H1 (cell line): ENCODE results near the gene FGGY. TPM values are rescaled to one million over a fixed set of nuclear protein-coding genes. Genes with fewer than 3 reads are reported as not detected.

ENCODE experiments used
- CTCF ChIA-PET: fragments of 300-600 bp; sonication (Branson Sonifier 250); formaldehyde crosslinking; loops from one replicate; lab custom pipeline; 2021; ENCODE audit not compliant: partially characterized antibody; lab: Charles Lee
- POLR2A ChIA-PET: fragments of 300-600 bp; sonication (Branson Sonifier 250); formaldehyde crosslinking; loops from one replicate; lab custom pipeline; 2021; ENCODE audit warnings: inconsistent platforms; ENCODE audit not compliant: partially characterized antibody; lab: Charles Lee
- DNase-seq, 2 experiments: peaks; one replicate each; pipeline versions ENCODE4 v3.0.0 to v3.0.0-alpha.2; 2010 to 2022; ENCODE audit warnings: low spot score in 2 of 2, low read depth in 1 of 2, mixed read lengths in 1 of 2
- FAIRE-seq: peaks from 2 replicates; lab custom pipeline; 2011; peaks lifted over from hg19 to GRCh38; lab: Jason Lieb, UNC
- H2AFZ ChIP-seq: 2 replicates; pipeline ENCODE4 v1.8.1; 2012; ENCODE audit warnings: low read length, inconsistent platforms
- H2AK5ac ChIP-seq: 2 replicates; pipeline ENCODE4 v1.6.1; 2013; ENCODE audit warnings: low read depth, low read length
- H2BK120ac ChIP-seq: replicated peaks from 2 replicates; pipeline ENCODE3; 2013; ENCODE audit warnings: low read depth, low read length, inconsistent platforms
- H2BK12ac ChIP-seq: 2 replicates; pipeline ENCODE4 v1.6.1; 2013; ENCODE audit warnings: low read depth, low read length
- H2BK15ac ChIP-seq: 2 replicates; pipeline ENCODE4 v1.6.1; 2013; ENCODE audit warnings: low read length
- H2BK20ac ChIP-seq: 2 replicates; pipeline ENCODE4 v1.6.1; 2013; ENCODE audit warnings: low read length
- H2BK5ac ChIP-seq: 2 replicates; pipeline ENCODE4 v1.6.1; 2013; ENCODE audit warnings: low read depth, low read length
- H3K14ac ChIP-seq: 2 replicates; pipeline ENCODE4 v1.6.1; 2013; ENCODE audit warnings: inconsistent platforms; ENCODE audit not compliant: insufficient read length
- H3K18ac ChIP-seq: 2 replicates; pipeline ENCODE4 v1.6.1; 2013; ENCODE audit warnings: low read length; ENCODE audit errors: extremely low read depth
- H3K23ac ChIP-seq: 2 replicates; pipeline ENCODE4 v1.6.1; 2013; ENCODE audit warnings: inconsistent platforms; ENCODE audit not compliant: insufficient read length
- H3K23me2 ChIP-seq: 2 replicates; pipeline ENCODE4 v1.6.1; 2013; ENCODE audit warnings: low read depth, low read length
- H3K27ac ChIP-seq: 2 replicates; pipeline ENCODE4 v1.6.1; 2011; ENCODE audit warnings: low read depth, low read length, inconsistent platforms
- H3K27me3 ChIP-seq, 4 experiments: replicated peaks in 1 of 4; 1 replicate in 1 of 4; 2 replicates in 3 of 4; pipeline versions ENCODE4 v1.6.1 to v1.8.1; 2011 to 2013; ENCODE audit warnings: low read length in 3 of 4, mild to moderate bottlenecking in 3 of 4, inconsistent platforms in 2 of 4, mixed read lengths in 2 of 4, moderate library complexity in 1 of 4; ENCODE audit not compliant: control insufficient read depth in 3 of 4, insufficient read depth in 3 of 4; ENCODE audit errors: extremely low read depth in 1 of 4
- H3K36me3 ChIP-seq, 4 experiments: 2 replicates each; pipeline versions ENCODE4 v1.6.1 to v1.8.1; 2011 to 2013; ENCODE audit warnings: mild to moderate bottlenecking in 4 of 4, low read length in 3 of 4, moderate library complexity in 2 of 4, control low read depth in 1 of 4, inconsistent platforms in 1 of 4; ENCODE audit not compliant: insufficient read depth in 4 of 4, control insufficient read depth in 2 of 4
- H3K4ac ChIP-seq: replicated peaks from 2 replicates; pipeline ENCODE3; 2013; ENCODE audit warnings: low read length, low read depth, mixed read lengths, inconsistent platforms; ENCODE audit not compliant: insufficient read length
- H3K4me1 ChIP-seq, 4 experiments: replicated peaks in 1 of 4; 1 replicate in 1 of 4; 2 replicates in 3 of 4; pipeline versions ENCODE4 v1.6.1 to v1.8.1; 2011 to 2013; ENCODE audit warnings: low read length in 3 of 4, inconsistent platforms in 2 of 4, mixed read lengths in 1 of 4; ENCODE audit not compliant: insufficient read depth in 4 of 4, control insufficient read depth in 3 of 4
- H3K4me2 ChIP-seq, 2 experiments: 2 replicates each; pipeline versions ENCODE4 v1.6.1 to v1.8.1; 2011 to 2013; ENCODE audit warnings: low read depth in 2 of 2, low read length in 2 of 2, control low read depth in 1 of 2, inconsistent platforms in 1 of 2, mild to moderate bottlenecking in 1 of 2; ENCODE audit not compliant: insufficient read depth in 1 of 2
- H3K4me3 ChIP-seq, 4 experiments: fragments of 200-600, 300-600 bp in 1 of 4; sonication (generic), shearing (Covaris generic), sonication (Bioruptor Twin) in 1 of 4; 2 replicates each; pipeline versions ENCODE4 v1.5.1 to v1.8.1; 2011 to 2016; ENCODE audit warnings: low read length in 4 of 4, low read depth in 3 of 4, control low read depth in 2 of 4, inconsistent platforms in 2 of 4, mild to moderate bottlenecking in 2 of 4, mixed read lengths in 1 of 4, moderate library complexity in 1 of 4; ENCODE audit not compliant: insufficient read depth in 2 of 4; ENCODE audit errors: extremely low read depth in 1 of 4
- H3K56ac ChIP-seq: replicated peaks from 2 replicates; pipeline ENCODE3; 2013; ENCODE audit warnings: low read depth, mild to moderate bottlenecking, mixed read lengths, low read length, inconsistent platforms; ENCODE audit not compliant: insufficient read length
- H3K79me1 ChIP-seq: 2 replicates; pipeline ENCODE4 v1.6.1; 2013; ENCODE audit warnings: low read depth, low read length, control low read depth
- H3K79me2 ChIP-seq, 2 experiments: 2 replicates each; pipeline versions ENCODE4 v1.6.1 to v1.8.1; 2012 to 2013; ENCODE audit warnings: low read length in 2 of 2, mild to moderate bottlenecking in 2 of 2, inconsistent platforms in 1 of 2; ENCODE audit not compliant: insufficient read depth in 2 of 2, control insufficient read depth in 1 of 2
- H3K9ac ChIP-seq, 4 experiments: replicated peaks in 1 of 4; 1 replicate in 1 of 4; 2 replicates in 3 of 4; pipeline versions ENCODE4 v1.6.1 to v1.8.1; 2011 to 2013; ENCODE audit warnings: low read depth in 3 of 4, low read length in 3 of 4, control low read depth in 2 of 4, mild to moderate bottlenecking in 2 of 4, moderate library complexity in 2 of 4, inconsistent platforms in 1 of 4; ENCODE audit errors: extremely low read depth in 1 of 4
- H3K9me3 ChIP-seq, 2 experiments: 2 replicates each; pipeline versions ENCODE4 v1.6.1 to v1.8.1; 2012 to 2013; ENCODE audit warnings: mild to moderate bottlenecking in 2 of 2, moderate library complexity in 2 of 2, control low read depth in 1 of 2, inconsistent platforms in 1 of 2, low read depth in 1 of 2, low read length in 1 of 2, mixed read lengths in 1 of 2; ENCODE audit not compliant: insufficient read depth in 2 of 2
- H4K20me1 ChIP-seq, 2 experiments: replicated peaks in 1 of 2; 2 replicates each; pipeline versions ENCODE3 to v1.8.1; 2011 to 2013; ENCODE audit warnings: inconsistent platforms in 2 of 2, low read length in 2 of 2, mild to moderate bottlenecking in 1 of 2; ENCODE audit not compliant: insufficient read depth in 2 of 2, control insufficient read depth in 1 of 2
- H4K5ac ChIP-seq: 2 replicates; pipeline ENCODE4 v1.6.1; 2013; ENCODE audit warnings: low read length, low read depth, mixed read lengths, inconsistent platforms; ENCODE audit not compliant: insufficient read length
- H4K8ac ChIP-seq: 2 replicates; pipeline ENCODE4 v1.8.0; 2013; ENCODE audit warnings: mild to moderate bottlenecking, moderate library complexity, low read length, inconsistent platforms; ENCODE audit not compliant: insufficient read depth; ENCODE audit errors: extremely low read depth
- H4K91ac ChIP-seq: replicated peaks from 2 replicates; pipeline ENCODE3; 2013; ENCODE audit warnings: low read length, mixed read lengths, inconsistent platforms; ENCODE audit not compliant: insufficient read length
- BACH1 ChIP-seq: IDR thresholded peaks from 2 replicates; pipeline ENCODE4 v1.6.1; 2012; ENCODE audit warnings: low read length, improper control_type of control experiment
- BCL11A ChIP-seq, 2 experiments: IDR thresholded peaks; one replicate each; pipeline ENCODE4 v1.6.1; 2011; ENCODE audit warnings: low read depth in 2 of 2, low read length in 2 of 2, mild to moderate bottlenecking in 2 of 2
- SIN3A ChIP-seq, 2 experiments: IDR thresholded peaks in 1 of 2; conservative IDR thresholded peaks in 1 of 2; 2 replicates each; pipeline ENCODE4 v1.6.1; 2011 to 2012; ENCODE audit warnings: low read length in 2 of 2, improper control_type of control experiment in 1 of 2, low read depth in 1 of 2, mild to moderate bottlenecking in 1 of 2
- WGBS, 2 experiments: shearing (Covaris generic) in 1 of 2; methylation state at CpG; one replicate each; pipeline versions ENCODE4 v1.1.6 to v1.1.7; 2013 to 2015; ENCODE audit warnings: low lambda C conversion rate in 2 of 2, mixed read lengths in 2 of 2, inconsistent platforms in 1 of 2, low coverage in 1 of 2, missing lambda C conversion rate in 1 of 2; ENCODE audit not compliant: insufficient replicate concordance in 2 of 2, insufficient coverage in 1 of 2, insufficient read length in 1 of 2; ENCODE audit errors: extremely low coverage in 1 of 2, missing lambda C conversion rate in 1 of 2; 5-methylcytosine and 5-hydroxymethylcytosine counted together
- polyA plus RNA-seq, 7 experiments: library from polyadenylated mRNA; depleted of rRNA in 3 of 7; stranded (reverse) in 5 of 7; unstranded in 2 of 7; fragments of >200 nt in 5 of 7; fragments of 200-250 nt in 2 of 7; gene quantifications; 1 replicate in 5 of 7; 2 replicates in 1 of 7; 4 replicates in 1 of 7; pipeline versions ENCODE4 v1.2.1 to v1.2.3, GENCODE V29; 2011 to 2013; ENCODE audit warnings: missing spikeins in 2 of 7, mixed read lengths in 2 of 7
- total RNA-seq: library from RNA; stranded (reverse); fragmentation: NEBNext Ultra II Directional; extraction: Animal tissue kit (Norgen Biotek cat#: 25700); gene quantifications from 2 replicates; pipeline ENCODE4 v1.2.1, GENCODE V29; 2021

FGGY gene
- total and polyA plus RNA-seq, 2 of the 8 experiments (the other 6 are each of a cell fraction or from before 2014, with no cell fraction given) = 10.3 to 12.5 TPM

DNA sequence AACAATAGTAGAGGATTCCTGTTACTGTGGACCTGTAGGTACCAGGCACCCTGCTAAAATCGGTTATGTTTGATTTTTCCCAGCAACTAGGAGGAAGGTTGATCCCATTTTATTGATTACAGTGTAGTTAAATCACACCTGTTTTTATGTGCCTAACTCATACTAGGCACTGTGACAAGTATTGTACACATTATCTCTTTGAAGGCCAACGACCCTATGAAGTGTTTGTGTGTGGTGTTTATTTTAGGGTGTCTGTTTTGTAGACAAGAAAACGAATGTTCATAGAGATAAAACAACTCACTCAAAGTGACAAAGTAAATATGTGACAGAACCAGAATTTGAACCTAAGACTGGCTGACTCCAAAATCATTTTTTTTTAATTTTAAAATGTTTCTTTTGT, 49.5 kb downstream of the FGGY start:
- no peak for FAIRE-seq
- Histone ChIP-seq H3K27me3 (no peaks in the 10 kb centered on the region), H3K23ac (no peak overlapping the region), H2AFZ (no peak overlapping the region), H3K4me3 (no peak overlapping the region), H4K5ac (no peak overlapping the region), H3K14ac (no peak overlapping the region), H2BK15ac (no peak overlapping the region), H2BK12ac (no peak overlapping the region), H3K36me3 (no peaks in the 10 kb centered on the region; a peak in 2 of 8 replicates), H3K9ac (no peak overlapping the region), H4K91ac (no peak overlapping the region), H3K9me3 (no peaks in the 10 kb centered on the region), H3K27ac (no peak overlapping the region), H3K4ac (no peak overlapping the region), H3K4me2 (no peak overlapping the region), H2BK20ac (no peak overlapping the region), H3K23me2 (no peaks in the 10 kb centered on the region), H3K18ac (no peak overlapping the region), H3K79me2 (no peaks in the 10 kb centered on the region), H4K20me1 (no peaks in the 10 kb centered on the region), H2BK120ac (no peak overlapping the region), H3K4me1 (no peaks in the 10 kb centered on the region), H2AK5ac (0 out of 2 replicates have a peak overlapping the region, but pooled peaks have one; percentile 25), H4K8ac (no peak overlapping the region), H2BK5ac (no peak overlapping the region), H3K79me1 (no peaks in the 10 kb centered on the region), H3K56ac (no peak overlapping the region)
- ChIA-PET POLR2A (no interaction called here), CTCF (no interaction called here)
- 93% methylated on average over 3 of the region's 3 CpGs; no CpG with 5 or more reads in 1 of the 2 experiments for WGBS, 2 experiments
- no peak for DNase-seq
- no peak for TF ChIP-seq BCL11A (IDR thresholded peaks at IDR 0.05; ENCODE audit: low read depth in 2 of 2, low read length in 2 of 2)
- TF ChIP-seq BACH1 = no peak
- no peak for TF ChIP-seq SIN3A (conservative IDR thresholded peaks at IDR 0.05 in 1 of 2, IDR thresholded peaks at IDR 0.05 in 1 of 2; ENCODE audit: low read depth in 1 of 2, low read length in 2 of 2)
